ENCODE results near the gene SEPHS2. TPM values are rescaled to one million over a fixed set of nuclear protein-coding genes. Genes with fewer than 3 reads are reported as not detected.
A peak's percentile ranks its signal among the peaks of the same experiment; 100 is the strongest.

The SEPHS2 gene
- total RNA-seq, 4 donors from 2014 or later: 34.5 to 41.3 (median 39.9) TPM

- WGBS, 2 donors: 89 to 92% methylated on average over 12 of the region's 12 CpGs
- no peak overlapping the region for H3K4me3 ChIP-seq (replicated peaks in 1 of 3)
- H3K4me1 ChIP-seq: peaks cover 11 to 16% of the 10 kb centered on the region in 2 donors
- no peaks in the 10 kb centered on the region for H3K9me3 ChIP-seq
- H3K27ac ChIP-seq: no peak overlapping the region
- no peak for DNase-seq
- intact Hi-C loops (cut with DNase I): loop anchor here (10.0 kb wide), 1 partner anchor 157 kb away; no protein-coding TSS in a partner anchor
- H3K27me3 ChIP-seq: no peaks in the 10 kb centered on the region
- no peak for TF ChIP-seq POLR2A (IDR thresholded peaks at IDR 0.05)
- no peak for TF ChIP-seq CTCF (IDR thresholded peaks at IDR 0.05)
- peaks cover 0 to under 1% of the 10 kb centered on the region in 2 donors for H3K36me3 ChIP-seq
These were observed 2.0 kb upstream of the SEPHS2 start for GRCh38 chr16:30447512-30448226.

GRCh38 chr16:30446203-30446595 lies 525 bp upstream of the SEPHS2 start:
- H3K36me3 ChIP-seq: peaks cover 0 to 3% of the 10 kb centered on the region in 2 donors
- no peaks in the 10 kb centered on the region for H3K9me3 ChIP-seq
- intact Hi-C loops (cut with DNase I): loop anchor here (10.0 kb wide), 1 partner anchor 159 kb away; no protein-coding TSS in a partner anchor
- peak overlapping the region in 1 of 3 donors; percentile 73 for H3K4me3 ChIP-seq (replicated peaks in 1 of 3)
- H3K27me3 ChIP-seq: no peaks in the 10 kb centered on the region
- peak overlapping the region; percentile 38 to 85 (median 73) for H3K27ac ChIP-seq
- DNase-seq: no peak
- no peak for TF ChIP-seq CTCF (IDR thresholded peaks at IDR 0.05)
- TF ChIP-seq POLR2A (IDR thresholded peaks at IDR 0.05): no peak
- WGBS, 2 donors: 78 to 82% methylated on average over 10 of the region's 10 CpGs
- peaks cover 11 to 16% of the 10 kb centered on the region in 2 donors for H3K4me1 ChIP-seq

DNA sequence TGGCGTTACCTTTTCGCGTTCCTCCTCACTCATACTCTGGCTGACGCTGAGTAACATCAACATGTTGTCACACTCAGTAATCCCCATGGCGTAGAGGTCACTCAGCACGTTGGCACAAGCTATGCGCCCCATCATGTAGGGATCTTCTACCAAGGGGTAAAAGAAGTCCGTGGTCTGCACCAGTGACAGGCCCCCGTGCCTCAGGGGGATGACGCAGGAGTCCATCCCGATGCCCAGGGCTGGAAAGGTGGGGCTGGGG lies 596 bp downstream of the SEPHS2 start:
- Histone ChIP-seq H3K4me1 (peaks cover 11 to 16% of the 10 kb centered on the region in 2 donors), H3K27ac (peak overlapping the region in 2 of 3 donors; percentile 73 to 85), H3K9me3 (no peaks in the 10 kb centered on the region), H3K27me3 (no peaks in the 10 kb centered on the region), H3K4me3 (replicated peaks in 1 of 3) (peak overlapping the region; percentile 39 to 73 (median 43)), H3K36me3 (peaks cover 0 to 3% of the 10 kb centered on the region in 2 donors)
- intact Hi-C loops (cut with DNase I): loop anchor here (2.0 to 10.0 kb wide), 2 partner anchors 82 to 160 kb away; partner anchors contain the start of gene ZNF768
- DNase-seq: no peak
- TF ChIP-seq CTCF (IDR thresholded peaks at IDR 0.05): no peak
- TF ChIP-seq POLR2A (IDR thresholded peaks at IDR 0.05): no peak
- WGBS, 2 donors: 33 to 46% methylated on average over 9 to 11 of the region's 11 CpGs

GRCh38 chr16:30444231-30445148 lies 1.2 kb downstream of the SEPHS2 start:
- TF ChIP-seq CTCF (IDR thresholded peaks at IDR 0.05) (no peak), POLR2A (IDR thresholded peaks at IDR 0.05) (no peak)
- H3K9me3 ChIP-seq: no peaks in the 10 kb centered on the region
- H3K27ac ChIP-seq: peak overlapping the region in 1 of 3 donors; percentile 73
- 93 to 96% methylated on average over 29 of the region's 29 CpGs for WGBS, 2 donors
- H3K4me3 ChIP-seq (replicated peaks in 1 of 3): peak overlapping the region; percentile 39 to 73 (median 43)
- no peak for DNase-seq
- H3K36me3 ChIP-seq: peaks cover 0 to 3% of the 10 kb centered on the region in 2 donors
- peaks cover 11 to 16% of the 10 kb centered on the region in 2 donors for H3K4me1 ChIP-seq
- intact Hi-C loops (cut with DNase I): loop anchor here (2.0 to 10.0 kb wide), 2 partner anchors 82 to 160 kb away; partner anchors contain the start of gene ZNF768
- no peaks in the 10 kb centered on the region for H3K27me3 ChIP-seq

Data from thyroid gland (tissue), 4 donors.